NCI-H748 (cell line): ENCODE measurements around the gene SYCP3.
"Not testable (repeated sequence)": the region's sequence is repeated elsewhere in the genome, so short reads cannot be mapped to it uniquely, and the experiment has no call there.

ENCODE experiments used
- DNase-seq: peaks from one replicate; lab custom pipeline; 2025; ENCODE audit not compliant: unreplicated experiment; lab: John Stamatoyannopoulos, UW

The SYCP3 gene

GRCh38 chr12:101681627-101682026, 57.6 kb downstream of the SYCP3 start:
- not testable (repeated sequence) for DNase-seq

GRCh38 chr12:101680647-101681046, 58.6 kb downstream of the SYCP3 start:
- DNase-seq, result no peak

- no peak for DNase-seq
Observed at GRCh38 chr12:101680240-101680639, 59.0 kb downstream of the SYCP3 start.
